HepG2 (cell line): ENCODE results near the gene WDR53. TPM values are rescaled to one million over a fixed set of nuclear protein-coding genes. Genes with fewer than 3 reads are reported as not detected.

ENCODE experiments used
- ATAC-seq: fragments of 200-7000 bp; cut with Tn5 transposase; 3 replicates; pipeline ENCODE4 v1.9.1; 2020; ENCODE audit warnings: mild to moderate bottlenecking, moderate library complexity
- Bru-seq: library from RNA; stranded (reverse); fragments of 400-500 nt; gene quantifications from one replicate; lab custom pipeline; 2021; lab: Mats Ljungman, UMichigan
- BruChase-seq, 2 experiments: library from RNA; stranded (reverse); fragments of 400-500 nt; gene quantifications; one replicate each; lab custom pipeline; 2021; lab: Mats Ljungman, UMichigan
- BruUV-seq: library from RNA; stranded (reverse); fragments of 400-500 nt; replicated peaks from 2 replicates; lab custom pipeline; 2021; lab: Mats Ljungman, UMichigan
- CTCF ChIA-PET: fragments of 300-600 bp; formaldehyde crosslinking; extraction: SDS; loops from one replicate; lab custom pipeline; 2021; ENCODE audit warnings: low total read pairs, inconsistent platforms, low intra/inter-chr PET ratio; lab: Yijun Ruan, JAX
- POLR2A ChIA-PET: fragments of 350-600 bp; sonication (Branson Sonifier 250); formaldehyde crosslinking; loops from one replicate; lab custom pipeline; 2020; ENCODE audit warnings: antibody characterized with exemption, inconsistent platforms; lab: Yijun Ruan, JAX
- DNase-seq: peaks from one replicate; pipeline ENCODE4 v3.0.0-alpha.2; 2015; ENCODE audit warnings: low spot score
- FAIRE-seq: peaks from 3 replicates; lab custom pipeline; 2011; peaks lifted over from hg19 to GRCh38; lab: Jason Lieb, UNC
- H2AFZ ChIP-seq: one replicate; pipeline ENCODE4 v1.6.1; 2011; ENCODE audit warnings: low read length, inconsistent platforms
- H3K27ac ChIP-seq: fragments of 300-600 bp; 3 replicates; pipeline ENCODE4 v1.8.0; 2011; ENCODE audit warnings: mixed run types, mild to moderate bottlenecking, mixed read lengths, low read length, inconsistent platforms; ENCODE audit not compliant: insufficient read depth; ENCODE audit errors: extremely low read length
- H3K27me3 ChIP-seq, 2 experiments: fragments of 200-600 bp in 1 of 2; 2 replicates in 1 of 2; 3 replicates in 1 of 2; pipeline versions ENCODE4 v1.6.0 to v1.8.0; 2011; ENCODE audit warnings: low read length in 2 of 2, mild to moderate bottlenecking in 2 of 2, moderate library complexity in 2 of 2, inconsistent platforms in 1 of 2; ENCODE audit not compliant: insufficient read depth in 2 of 2, control insufficient read depth in 1 of 2
- H3K36me3 ChIP-seq, 2 experiments: fragments of 200-600 bp in 1 of 2; replicated peaks in 1 of 2; 2 replicates in 1 of 2; 3 replicates in 1 of 2; pipeline versions ENCODE4 v1.5.1 to v1.8.0; 2011; ENCODE audit warnings: low read length in 2 of 2, inconsistent platforms in 1 of 2; ENCODE audit not compliant: insufficient read depth in 2 of 2, control insufficient read depth in 1 of 2
- H3K4me1 ChIP-seq: 2 replicates; pipeline ENCODE4 v1.5.1; 2012; ENCODE audit warnings: low read length, inconsistent platforms; ENCODE audit not compliant: insufficient read depth
- H3K4me2 ChIP-seq: 2 replicates; pipeline ENCODE4 v1.6.0; 2011; ENCODE audit warnings: low read depth, low read length, inconsistent platforms
- H3K4me3 ChIP-seq, 3 experiments: fragments of 200-600 bp in 1 of 3; sonication (generic), shearing (Covaris generic) in 1 of 3; replicated peaks in 1 of 3; 2 replicates each; pipeline ENCODE4 v1.5.1; 2011 to 2016; ENCODE audit warnings: low read length in 3 of 3, inconsistent platforms in 2 of 3, low read depth in 2 of 3, mild to moderate bottlenecking in 2 of 3, control low read depth in 1 of 3, mixed read lengths in 1 of 3; ENCODE audit not compliant: insufficient read depth in 1 of 3
- H3K79me2 ChIP-seq: one replicate; pipeline ENCODE4 v1.6.1; 2011; ENCODE audit warnings: low read length, inconsistent platforms; ENCODE audit not compliant: insufficient read depth
- H3K9ac ChIP-seq: 2 replicates; pipeline ENCODE4 v1.6.0; 2011; ENCODE audit warnings: mild to moderate bottlenecking, low read depth, low read length, inconsistent platforms; ENCODE audit not compliant: insufficient read depth
- H3K9me3 ChIP-seq: 2 replicates; pipeline ENCODE4 v1.5.1; 2012; ENCODE audit warnings: mild to moderate bottlenecking, low read length
- H4K20me1 ChIP-seq: 2 replicates; pipeline ENCODE4 v1.6.0; 2011; ENCODE audit warnings: inconsistent platforms, mild to moderate bottlenecking, low read length, moderate library complexity; ENCODE audit not compliant: insufficient read depth
- ATF4 ChIP-seq, 2 experiments: fragments of 450-650 bp in 1 of 2; sonication (generic) in 1 of 2; formaldehyde crosslinking; IDR thresholded peaks; 2 replicates each; pipeline versions ENCODE4 v1.5.0 to v1.8.0; 2020 to 2022; ENCODE audit warnings: mild to moderate bottlenecking in 1 of 2, missing genetic modification reagents in 1 of 2
- GRHL1 ChIP-seq: sonication (generic); formaldehyde crosslinking; conservative IDR thresholded peaks from 2 replicates; pipeline ENCODE4 v1.8.0; 2022; ENCODE audit warnings: missing genetic modification reagents
- IKZF5 ChIP-seq: IDR thresholded peaks from 2 replicates; pipeline ENCODE4 v1.6.1; 2018; ENCODE audit warnings: missing genetic modification reagents, mild to moderate bottlenecking, missing compliant biosample characterization
- KLF16 ChIP-seq, 2 experiments: sonication (generic) in 1 of 2; formaldehyde crosslinking in 1 of 2; IDR thresholded peaks; 2 replicates each; pipeline versions ENCODE4 v1.6.1 to v1.8.0; 2016 to 2023; ENCODE audit warnings: missing genetic modification reagents in 2 of 2, missing compliant biosample characterization in 1 of 2
- MXD4 ChIP-seq: IDR thresholded peaks from 2 replicates; pipeline ENCODE4 v1.6.1; 2016; ENCODE audit warnings: mild to moderate bottlenecking, missing biosample characterization, missing genetic modification reagents
- SALL1 ChIP-seq: sonication (generic); formaldehyde crosslinking; IDR thresholded peaks from 2 replicates; pipeline ENCODE4 v1.8.0; 2022; ENCODE audit warnings: mild to moderate bottlenecking, missing genetic modification reagents
- SAP130 ChIP-seq: IDR thresholded peaks from 2 replicates; pipeline ENCODE4 v1.6.1; 2016; ENCODE audit warnings: low read depth
- SP1 ChIP-seq, 2 experiments: fragments of 450-650 bp in 1 of 2; sonication (generic) in 1 of 2; formaldehyde crosslinking in 1 of 2; IDR thresholded peaks; 2 replicates each; pipeline versions ENCODE4 v1.4.0 to v1.6.1; 2016 to 2020; ENCODE audit warnings: missing genetic modification reagents in 1 of 2
- SSRP1 ChIP-seq: IDR thresholded peaks from 2 replicates; pipeline ENCODE4 v1.6.1; 2016; ENCODE audit warnings: control low read depth
- TP53 ChIP-seq: sonication (generic); formaldehyde crosslinking; conservative IDR thresholded peaks from 2 replicates; pipeline ENCODE4 v1.4.0; 2020; ENCODE audit warnings: missing genetic modification reagents
- ZBTB37 ChIP-seq: sonication (generic); formaldehyde crosslinking; IDR thresholded peaks from 2 replicates; pipeline ENCODE4 v1.4.0; 2020; ENCODE audit warnings: mild to moderate bottlenecking, missing genetic modification reagents
- ZNF790 ChIP-seq: sonication (generic); formaldehyde crosslinking; IDR thresholded peaks from 2 replicates; pipeline ENCODE4 v1.8.0; 2022; ENCODE audit warnings: missing genetic modification reagents, mild to moderate bottlenecking, borderline replicate concordance
- WGBS: methylation state at CpG from one replicate; pipeline ENCODE4 v1.1.6; 2017; ENCODE audit warnings: low lambda C conversion rate; 5-methylcytosine and 5-hydroxymethylcytosine counted together
- in situ Hi-C: cut with HindIII; loops from 2 replicates; pipeline ENCODE4 v1.10.0; 2017; ENCODE audit warnings: low pct_unique_long_range_greater_than_20kb; ENCODE audit not compliant: extremely low pct_ligation_motif_present
- intact Hi-C: fragments of 100-400 bp; cut with micrococcal nuclease; formaldehyde crosslinking; loops from one replicate; pipeline ENCODE4 v1.10.0; 2022; ENCODE audit not compliant: unreplicated experiment
- long read RNA-seq, 2 experiments: library from RNA in 1 of 2; library from polyadenylated mRNA in 1 of 2; stranded (forward) in 1 of 2; unstranded in 1 of 2; transcript quantifications; one replicate each; pipeline ENCODE4 v2.0.0, GENCODE V29; 2019 to 2022
- polyA minus RNA-seq, 3 experiments: library from RNA; depleted of rRNA, polyadenylated mRNA; stranded (reverse); fragments of >200 nt; gene quantifications; 2 replicates each; pipeline ENCODE4 v1.2.3, GENCODE V29; 2011; ENCODE audit warnings: low replicate concordance in 1 of 3
- polyA plus RNA-seq, 8 experiments: library from polyadenylated mRNA; depleted of rRNA in 3 of 8; stranded (reverse) in 7 of 8; unstranded in 1 of 8; fragments of >200 nt; fragmentation: Illumina TruSeq in 4 of 8; extraction: Trizol in 4 of 8; gene quantifications; 2 replicates each; pipeline versions ENCODE4 v1.2.1 to v1.2.3, GENCODE V29; 2011 to 2016; ENCODE audit warnings: low read depth in 4 of 8, missing spikeins in 1 of 8, mixed read lengths in 1 of 8; ENCODE audit not compliant: insufficient read depth in 1 of 8
- total RNA-seq, 5 experiments: library from RNA; depleted of rRNA; stranded (reverse); fragments of >200 nt; fragmentation: Illumina TruSeq; extraction: Trizol; gene quantifications; 2 replicates each; pipeline ENCODE4 v1.2.3, GENCODE V29; 2016; ENCODE audit warnings: low read depth in 1 of 5

The WDR53 gene
- total RNA-seq (2016; rRNA removed; fragmentation: Illumina TruSeq; extraction: Trizol): 7.7 and 16.4 TPM in 2 replicates
- total RNA-seq (2016; cell fraction: cytosol; rRNA removed; fragmentation: Illumina TruSeq; extraction: Trizol; ENCODE audit: low read depth): 2.8 and 5.5 TPM in 2 replicates
- 9.8 and 13.8 TPM in 2 replicates for total RNA-seq (2016; cell fraction: insoluble cytoplasmic fraction; rRNA removed; fragmentation: Illumina TruSeq; extraction: Trizol)
- total RNA-seq (2016; cell fraction: membrane; rRNA removed; fragmentation: Illumina TruSeq; extraction: Trizol): 6.5 and 7.9 TPM in 2 replicates
- total RNA-seq (2016; cell fraction: nucleus; rRNA removed; fragmentation: Illumina TruSeq; extraction: Trizol): 5.2 and 7.0 TPM in 2 replicates
- polyA plus RNA-seq (2011; rRNA removed): 3.5 and 4.1 TPM in 2 replicates
- 3.7 and 3.9 TPM in 2 replicates for polyA plus RNA-seq (2011; cell fraction: cytosol; rRNA removed)
- 2.9 and 3.9 TPM in 2 replicates for polyA plus RNA-seq (2011; cell fraction: nucleus; rRNA removed)
- 6.1 and 9.5 TPM in 2 replicates for polyA plus RNA-seq (2012)
- polyA plus RNA-seq (2016; cell fraction: cytosol; fragmentation: Illumina TruSeq; extraction: Trizol; ENCODE audit: low read depth): 3.1 and 3.4 TPM in 2 replicates
- polyA plus RNA-seq (2016; cell fraction: insoluble cytoplasmic fraction; fragmentation: Illumina TruSeq; extraction: Trizol; ENCODE audit: low read depth): 17.3 and 18.0 TPM in 2 replicates
- 5.2 and 5.5 TPM in 2 replicates for polyA plus RNA-seq (2016; cell fraction: membrane; fragmentation: Illumina TruSeq; extraction: Trizol; ENCODE audit: low read depth)
- polyA plus RNA-seq (2016; cell fraction: nucleus; fragmentation: Illumina TruSeq; extraction: Trizol; ENCODE audit: insufficient read depth, low read depth): 13.6 and 14.4 TPM in 2 replicates
- polyA minus RNA-seq (2011; rRNA and poly(A)+ RNA removed; ENCODE audit: low replicate concordance): 3.2 and 15.2 TPM in 2 replicates
- 1.8 and 2.3 TPM in 2 replicates for polyA minus RNA-seq (2011; cell fraction: cytosol; rRNA and poly(A)+ RNA removed)
- polyA minus RNA-seq (2011; cell fraction: nucleus; rRNA and poly(A)+ RNA removed): 2.1 and 4.0 TPM in 2 replicates
- Bru-seq, nascent RNA: percentile 61 among the genes with signal in this experiment
- percentile 57 among the genes with signal in this experiment for BruChase-seq, experiment 1, labeled RNA remaining after a 6-hour chase
- percentile 61 among the genes with signal in this experiment for BruChase-seq, experiment 2, labeled RNA remaining after a 2-hour chase
- long read RNA-seq, experiment 1, partial matches to known transcripts: 1 of 4 reads
- long read RNA-seq, experiment 1, other reads (novel, unspliced or antisense): 2 of 4 reads
- long read RNA-seq, experiment 2, partial matches to known transcripts: 9 of 14 reads
- long read RNA-seq, experiment 2, other reads (novel, unspliced or antisense): 5 of 14 reads

GRCh38 chr3:196568246-196569002 is at the start of gene WDR53, which contains the start of gene FBXO45:
TSS of gene WDR53 (minus strand) at chr3:196568554. CDS start at chr3:196561475, 7,079 bp downstream.
TSS of gene FBXO45 (plus strand) at chr3:196568660. CDS start at chr3:196568985, 325 bp downstream.
- Histone ChIP-seq H3K27ac (peak within 1 kb of the TSS; percentile 81), H3K9ac (peak within 1 kb of the TSS; percentile 85), H3K36me3 (no peaks in the 10 kb centered on the region), H2AFZ (peak within 1 kb of the TSS; percentile 82), H3K9me3 (no peaks in the 10 kb centered on the region), H4K20me1 (no peaks in the 10 kb centered on the region), H3K4me1 (peaks cover 39% of the 10 kb centered on the region), H3K79me2 (peaks cover 52% of the 10 kb centered on the region), H3K27me3 (peaks cover 0 to 3% of the 10 kb centered on the region in 2 experiments; a peak in 1 of 5 replicates), H3K4me3 (peak within 1 kb of the TSS; percentile 89 to 98 (median 90)), H3K4me2 (peak within 1 kb of the TSS; percentile 92)
- in situ Hi-C loops: no loop called here
- intact Hi-C loops: no loop called here
- ChIA-PET CTCF (no interaction called here), POLR2A (interaction anchor here (0.7 to 1.0 kb wide), 3 partner anchors 12 to 120 kb away, joined by 3 to 4 read pairs (median 3); partner anchors contain the start of gene RNF168)
- under 1% methylated on average over 16 of the region's 87 CpGs for WGBS
- peak; percentile 86 for DNase-seq
- no TSS peak for BruUV-seq
- ATAC-seq: peak; percentile 98
- peak; percentile 53 for FAIRE-seq
- TF ChIP-seq TP53 (CRISPR knock-in tag) (no peak), KLF16 (CRISPR knock-in tag; IDR thresholded peaks at IDR 0.05) (peak in 1 of 2 experiments; percentile 96; a peak in 2 of 4 replicates), ZBTB37 (CRISPR knock-in tag) (no peak), MXD4 (CRISPR knock-in tag) (peak; percentile 96), SAP130 (CRISPR knock-in tag) (peak; percentile 99), GRHL1 (CRISPR knock-in tag) (no peak), IKZF5 (peak; percentile 70; the same call in 1 of the 2 replicates), SALL1 (CRISPR knock-in tag) (peak; percentile 89), ZNF790 (CRISPR knock-in tag) (peak; percentile 30; the same call in 1 of the 2 replicates), SP1 (IDR thresholded peaks at IDR 0.05) (no peak), SP1 (CRISPR knock-in tag; IDR thresholded peaks at IDR 0.05) (peak; percentile 89), ATF4 (CRISPR knock-in tag; IDR thresholded peaks at IDR 0.05) (peak in 1 of 2 experiments; percentile 37; a peak in 1 of 4 replicates), SSRP1 (CRISPR knock-in tag) (no peak)
